Measurements from ENCODE around the gene CEP120. TPM values are rescaled to one million over a fixed set of nuclear protein-coding genes. Genes with fewer than 3 reads are reported as not detected.
"Not testable (repeated sequence)": the region's sequence is repeated elsewhere in the genome, so short reads cannot be mapped to it uniquely, and the experiment has no call there.

Gene CEP120
- total RNA-seq (2014; rRNA removed; shearing (Covaris generic)), result 27.2 and 36.7 TPM in 2 replicates

- Histone ChIP-seq H3K4me1 (replicated peaks) (peaks cover 6% of the 10 kb centered on the region), H3K27me3 (replicated peaks) (no peaks in the 10 kb centered on the region), H3K36me3 (peaks cover 4% of the 10 kb centered on the region; the same call in 1 of the 2 replicates), H3K27ac (peak within 1 kb of the TSS; percentile 62), H3K4me3 (peak within 1 kb of the TSS; percentile 65), H3K9me3 (replicated peaks) (no peaks in the 10 kb centered on the region)
- DNase-seq (ENCODE audit: low read depth in 1 of 2, low spot score in 2 of 2), result peak; percentile 99 to 100
Measured at GRCh38 chr5:123423278-123424149, at the start of gene CEP120. TSS of gene CEP120 (minus strand) at chr5:123423403. CDS start at chr5:123422998, 405 bp downstream.

DNA sequence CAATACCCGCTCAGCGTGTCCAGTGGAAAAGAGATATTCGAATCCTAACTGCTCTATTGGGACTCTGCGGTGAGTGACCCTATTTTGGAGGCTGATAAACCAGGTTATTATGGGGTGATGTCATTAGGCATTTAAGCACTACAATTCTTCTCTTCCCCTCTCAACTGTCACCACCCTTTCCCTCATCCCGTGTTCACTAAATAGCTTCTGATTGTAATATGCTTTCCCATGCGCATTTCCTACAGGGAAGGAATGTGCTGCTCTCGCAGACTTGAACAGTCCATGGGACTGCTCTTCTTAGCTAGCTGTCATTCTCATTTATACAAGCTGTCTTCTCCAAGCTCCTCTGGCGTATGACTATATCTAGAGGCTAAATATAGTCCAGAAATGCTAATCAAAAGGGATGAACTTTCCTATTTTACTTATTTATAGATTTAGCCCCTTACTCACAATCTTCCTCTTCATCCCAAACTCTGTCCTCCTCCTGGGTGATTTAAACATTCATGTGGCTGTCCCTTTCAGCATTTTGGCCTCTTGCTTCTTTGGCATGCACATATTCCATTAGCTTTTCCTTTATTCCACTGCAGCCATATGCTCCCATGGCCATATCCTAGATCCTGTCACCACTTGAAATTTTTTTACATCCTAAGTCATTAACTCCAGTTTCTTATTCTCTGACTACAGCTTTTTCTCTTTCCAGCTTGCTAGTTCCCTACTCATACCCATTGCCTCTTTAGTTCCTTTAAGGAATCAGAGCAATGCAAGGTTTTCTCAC lies 49.1 kb upstream of the CEP120 start:
- no peaks in the 10 kb centered on the region for H3K4me1 ChIP-seq (replicated peaks)
- no peaks in the 10 kb centered on the region for H3K36me3 ChIP-seq
- H3K27me3 ChIP-seq (replicated peaks), result no peaks in the 10 kb centered on the region
- no peak overlapping the region for H3K4me3 ChIP-seq
- H3K9me3 ChIP-seq (replicated peaks), result no peaks in the 10 kb centered on the region
- no peak for DNase-seq (ENCODE audit: low read depth in 1 of 2, low spot score in 2 of 2)
- no peak overlapping the region for H3K27ac ChIP-seq

DNA sequence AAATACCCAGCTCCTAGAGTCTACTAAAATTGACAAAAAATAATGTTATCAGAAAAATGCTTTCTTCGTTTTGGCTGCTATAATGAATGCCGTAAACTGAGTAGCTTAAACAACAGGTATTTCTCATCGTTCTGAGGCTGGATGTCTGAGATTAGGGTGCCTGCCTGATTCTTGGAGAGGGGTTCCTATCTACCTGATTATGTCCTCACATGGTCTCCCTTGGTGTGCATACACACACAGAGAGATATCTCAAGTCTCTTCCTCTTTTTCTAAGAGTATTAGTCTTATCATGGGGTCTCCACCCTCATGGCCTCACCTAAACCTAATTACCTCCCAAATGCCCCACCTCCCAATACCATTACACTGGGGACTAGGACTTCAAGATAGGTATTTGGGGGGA lies 48.2 kb upstream of the CEP120 start:
- no peaks in the 10 kb centered on the region for H3K4me1 ChIP-seq (replicated peaks)
- no peak overlapping the region for H3K4me3 ChIP-seq
- no peaks in the 10 kb centered on the region for H3K9me3 ChIP-seq (replicated peaks)
- no peak overlapping the region for H3K27ac ChIP-seq
- DNase-seq (ENCODE audit: low read depth in 1 of 2, low spot score in 2 of 2), result no peak
- no peaks in the 10 kb centered on the region for H3K27me3 ChIP-seq (replicated peaks)
- H3K36me3 ChIP-seq, result no peaks in the 10 kb centered on the region

- not testable (repeated sequence) for H3K9me3 ChIP-seq (replicated peaks); H3K27ac ChIP-seq; H3K4me3 ChIP-seq; H3K4me1 ChIP-seq (replicated peaks); DNase-seq (ENCODE audit: low read depth in 1 of 2, low spot score in 2 of 2); H3K36me3 ChIP-seq; H3K27me3 ChIP-seq (replicated peaks)
Measured at GRCh38 chr5:123466839-123467238, 43.6 kb upstream of the CEP120 start.

- peaks cover 3% of the 10 kb centered on the region; the same call in 1 of the 2 replicates for H3K27me3 ChIP-seq (replicated peaks)
- no peak overlapping the region for H3K27ac ChIP-seq
- H3K9me3 ChIP-seq (replicated peaks), result no peaks in the 10 kb centered on the region
- H3K4me3 ChIP-seq, result no peak overlapping the region
- no peak for DNase-seq (ENCODE audit: low read depth in 1 of 2, low spot score in 2 of 2)
- no peaks in the 10 kb centered on the region for H3K36me3 ChIP-seq
- no peaks in the 10 kb centered on the region for H3K4me1 ChIP-seq (replicated peaks)
Measured at GRCh38 chr5:123460296-123460729, 37.1 kb upstream of the CEP120 start.

DNA sequence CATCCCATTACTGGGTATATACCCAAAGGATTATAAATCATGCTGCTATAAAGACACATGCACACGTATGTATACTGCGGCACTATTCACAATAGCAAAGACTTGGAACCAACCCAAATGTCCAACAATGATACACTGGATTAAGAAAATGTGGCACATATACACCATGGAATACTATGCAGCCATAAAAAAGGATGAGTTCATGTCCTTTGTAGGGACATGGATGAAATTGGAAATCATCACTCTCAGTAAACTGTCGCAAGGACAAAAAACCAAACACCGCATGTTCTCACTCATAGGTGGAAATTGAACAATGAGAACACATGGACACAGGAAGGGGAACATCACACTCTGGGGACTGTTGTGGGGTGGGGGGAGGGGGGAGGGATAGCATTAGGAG lies 35.8 kb upstream of the CEP120 start:
- not testable (repeated sequence) for DNase-seq (ENCODE audit: low read depth in 1 of 2, low spot score in 2 of 2); H3K27ac ChIP-seq; H3K27me3 ChIP-seq (replicated peaks); H3K9me3 ChIP-seq (replicated peaks); H3K4me3 ChIP-seq; H3K4me1 ChIP-seq (replicated peaks); H3K36me3 ChIP-seq

- no peak for DNase-seq (ENCODE audit: low read depth in 1 of 2, low spot score in 2 of 2)
Measured at GRCh38 chr5:123456242-123456641, 33.0 kb upstream of the CEP120 start.

GRCh38 chr5:123455640-123456039 lies 32.4 kb upstream of the CEP120 start:
- peaks cover 3% of the 10 kb centered on the region; the same call in 1 of the 2 replicates for H3K27me3 ChIP-seq (replicated peaks)
- no peak overlapping the region for H3K27ac ChIP-seq
- H3K4me1 ChIP-seq (replicated peaks), result 0 out of 2 replicates have a peak, but pooled peaks cover 3% of the 10 kb centered on the region
- H3K9me3 ChIP-seq (replicated peaks), result no peaks in the 10 kb centered on the region
- no peak for DNase-seq (ENCODE audit: low read depth in 1 of 2, low spot score in 2 of 2)
- H3K4me3 ChIP-seq, result no peak overlapping the region
- no peaks in the 10 kb centered on the region for H3K36me3 ChIP-seq

More at GRCh38 chr5:123456242-123456641, 33.0 kb upstream of the CEP120 start:
- no peaks in the 10 kb centered on the region for H3K36me3 ChIP-seq
- H3K4me1 ChIP-seq (replicated peaks), result 0 out of 2 replicates have a peak, but pooled peaks cover 3% of the 10 kb centered on the region
- H3K27me3 ChIP-seq (replicated peaks), result peaks cover 3% of the 10 kb centered on the region; the same call in 1 of the 2 replicates
- H3K9me3 ChIP-seq (replicated peaks), result no peaks in the 10 kb centered on the region
- no peak overlapping the region for H3K4me3 ChIP-seq
- no peak overlapping the region for H3K27ac ChIP-seq

GRCh38 chr5:123455095-123455494 lies 31.9 kb upstream of the CEP120 start:
- Histone ChIP-seq H3K4me1 (replicated peaks) (0 out of 2 replicates have a peak, but pooled peaks cover 3% of the 10 kb centered on the region), H3K4me3 (no peak overlapping the region), H3K27ac (no peak overlapping the region), H3K27me3 (replicated peaks) (peaks cover 3% of the 10 kb centered on the region; the same call in 1 of the 2 replicates), H3K36me3 (no peaks in the 10 kb centered on the region), H3K9me3 (replicated peaks) (no peaks in the 10 kb centered on the region)
- no peak for DNase-seq (ENCODE audit: low read depth in 1 of 2, low spot score in 2 of 2)

DNA sequence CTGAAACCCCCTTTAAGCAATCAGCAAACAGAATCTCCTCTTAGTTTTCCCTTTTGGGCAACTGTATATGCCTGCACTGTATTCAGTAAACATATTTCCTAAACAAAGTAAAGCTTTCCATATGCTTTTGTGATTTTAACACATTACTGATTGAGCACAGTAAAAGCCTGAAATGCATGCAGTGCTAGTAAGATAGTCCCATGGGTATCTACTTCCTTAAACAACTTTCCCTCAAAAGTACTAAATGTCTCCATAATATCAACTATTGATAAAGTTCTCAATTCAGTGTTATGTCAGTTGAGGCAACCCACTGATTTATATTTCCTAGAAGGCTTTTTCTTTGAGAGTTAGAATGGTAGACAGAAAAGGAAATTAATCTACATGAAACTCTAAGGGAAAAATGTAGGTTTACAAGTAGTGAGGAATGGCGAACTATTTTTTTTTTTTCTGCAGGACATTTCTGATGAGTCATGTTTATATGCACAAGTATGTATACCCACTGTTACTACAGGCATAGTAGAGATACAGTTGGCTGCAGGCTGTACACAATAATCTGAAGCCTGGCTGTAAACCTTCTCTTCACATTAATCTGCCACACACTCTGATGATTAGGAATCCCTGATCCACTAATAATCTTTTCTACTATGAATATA lies 31.2 kb upstream of the CEP120 start:
- peaks cover 3% of the 10 kb centered on the region; the same call in 1 of the 2 replicates for H3K27me3 ChIP-seq (replicated peaks)
- no peaks in the 10 kb centered on the region for H3K36me3 ChIP-seq
- H3K27ac ChIP-seq, result no peak overlapping the region
- no peak overlapping the region for H3K4me3 ChIP-seq
- no peak for DNase-seq (ENCODE audit: low read depth in 1 of 2, low spot score in 2 of 2)
- H3K9me3 ChIP-seq (replicated peaks), result no peaks in the 10 kb centered on the region
- 0 out of 2 replicates have a peak, but pooled peaks cover 3% of the 10 kb centered on the region for H3K4me1 ChIP-seq (replicated peaks)

DNA sequence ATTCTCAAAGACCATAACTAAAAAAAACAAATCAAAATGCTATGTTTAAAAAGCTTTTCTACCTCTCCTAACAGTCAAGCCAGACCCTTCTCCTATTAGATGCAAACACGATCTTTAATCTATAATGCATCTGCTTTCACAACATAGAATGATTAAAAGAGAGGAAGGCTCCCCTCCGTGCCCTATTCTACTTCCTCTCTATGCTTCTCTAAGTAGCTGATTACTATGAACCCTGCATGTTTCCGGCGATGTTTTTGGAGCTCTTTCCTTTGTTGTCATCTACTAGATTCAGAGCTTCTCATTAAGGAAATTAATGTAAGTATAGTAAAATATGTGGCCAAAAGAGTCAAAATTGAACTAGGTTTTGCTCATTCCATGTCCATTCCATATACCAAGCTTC lies 29.2 kb upstream of the CEP120 start:
- H3K4me3 ChIP-seq, result no peak overlapping the region
- H3K9me3 ChIP-seq (replicated peaks), result no peaks in the 10 kb centered on the region
- H3K4me1 ChIP-seq (replicated peaks), result 0 out of 2 replicates have a peak, but pooled peaks cover 3% of the 10 kb centered on the region
- peaks cover 3% of the 10 kb centered on the region; the same call in 1 of the 2 replicates for H3K27me3 ChIP-seq (replicated peaks)
- H3K36me3 ChIP-seq, result no peaks in the 10 kb centered on the region
- DNase-seq (ENCODE audit: low read depth in 1 of 2, low spot score in 2 of 2), result no peak
- no peak overlapping the region for H3K27ac ChIP-seq

DNA sequence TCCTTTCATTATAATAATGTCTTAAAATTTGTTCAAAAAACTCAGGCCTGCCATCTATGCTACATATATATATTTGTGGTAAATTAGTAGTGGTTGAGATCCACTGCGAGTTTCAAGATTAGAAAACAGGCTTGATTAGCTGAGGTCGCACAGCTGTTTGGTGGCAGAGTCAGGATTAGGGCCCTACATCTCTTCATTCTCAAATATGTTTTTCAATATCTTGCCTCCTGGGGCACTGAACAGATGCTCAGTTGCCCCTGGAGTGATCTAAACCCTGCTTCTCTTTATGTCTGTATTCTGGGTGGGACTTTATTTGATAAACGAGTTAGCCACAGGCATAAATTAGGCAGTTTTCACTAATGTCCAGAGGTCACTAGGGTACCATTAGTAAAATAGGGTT lies 27.8 kb upstream of the CEP120 start:
- H3K4me1 ChIP-seq (replicated peaks), result 0 out of 2 replicates have a peak, but pooled peaks cover 3% of the 10 kb centered on the region
- no peak overlapping the region for H3K27ac ChIP-seq
- no peaks in the 10 kb centered on the region for H3K9me3 ChIP-seq (replicated peaks)
- H3K36me3 ChIP-seq, result no peaks in the 10 kb centered on the region
- no peak for DNase-seq (ENCODE audit: low read depth in 1 of 2, low spot score in 2 of 2)
- peaks cover 3% of the 10 kb centered on the region; the same call in 1 of the 2 replicates for H3K27me3 ChIP-seq (replicated peaks)
- H3K4me3 ChIP-seq, result no peak overlapping the region

GRCh38 chr5:123450640-123451039 lies 27.4 kb upstream of the CEP120 start:
- no peak for DNase-seq (ENCODE audit: low read depth in 1 of 2, low spot score in 2 of 2)
- no peaks in the 10 kb centered on the region for H3K36me3 ChIP-seq
- H3K4me3 ChIP-seq, result no peak overlapping the region
- H3K4me1 ChIP-seq (replicated peaks), result 0 out of 2 replicates have a peak, but pooled peaks cover 3% of the 10 kb centered on the region
- peaks cover 2% of the 10 kb centered on the region; the same call in 1 of the 2 replicates for H3K27me3 ChIP-seq (replicated peaks)
- no peaks in the 10 kb centered on the region for H3K9me3 ChIP-seq (replicated peaks)
- no peak overlapping the region for H3K27ac ChIP-seq

Data from SJSA1 (cell line).